GM19240 (cell line): ENCODE measurements around the gene CAMTA2.

ENCODE experiments used
- DNase-seq: peaks from one replicate; pipeline ENCODE4 v3.0.0; 2011; ENCODE audit warnings: low spot score; ENCODE audit not compliant: insufficient read length

Gene CAMTA2

DNA sequence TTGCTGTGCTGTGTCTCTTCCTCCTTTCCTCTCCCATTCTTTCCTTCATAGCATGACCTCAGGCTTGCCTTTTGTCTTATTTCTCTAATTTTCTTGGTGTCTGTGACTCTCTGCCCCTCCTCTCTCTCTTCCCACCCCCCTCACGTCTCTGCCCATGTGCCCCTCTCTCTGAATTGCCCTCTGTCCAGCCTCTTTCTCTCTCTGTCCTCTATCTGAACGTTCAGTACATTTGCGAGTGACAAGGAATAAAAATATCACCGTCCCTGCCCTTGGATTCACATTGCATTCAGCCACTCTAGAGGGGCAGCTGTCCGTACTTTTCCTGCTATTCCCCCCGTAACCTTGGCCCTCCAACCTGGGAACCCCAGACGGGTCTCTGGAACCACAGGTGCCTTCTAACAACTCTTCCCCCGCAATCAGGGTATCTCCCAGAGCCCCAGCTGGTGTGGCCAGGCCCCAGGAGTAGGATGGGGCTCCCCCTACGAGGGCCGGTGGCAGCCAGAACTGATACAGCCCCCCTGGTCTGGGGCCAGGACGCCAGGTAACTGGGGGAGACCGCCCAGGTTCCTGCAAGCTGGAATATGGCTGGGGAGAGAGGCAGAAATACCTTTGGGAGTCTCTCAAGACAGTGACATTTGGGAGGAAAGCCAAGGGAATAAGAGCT lies 12.1 kb upstream of the CAMTA2 start:
- DNase-seq: no peak

DNA sequence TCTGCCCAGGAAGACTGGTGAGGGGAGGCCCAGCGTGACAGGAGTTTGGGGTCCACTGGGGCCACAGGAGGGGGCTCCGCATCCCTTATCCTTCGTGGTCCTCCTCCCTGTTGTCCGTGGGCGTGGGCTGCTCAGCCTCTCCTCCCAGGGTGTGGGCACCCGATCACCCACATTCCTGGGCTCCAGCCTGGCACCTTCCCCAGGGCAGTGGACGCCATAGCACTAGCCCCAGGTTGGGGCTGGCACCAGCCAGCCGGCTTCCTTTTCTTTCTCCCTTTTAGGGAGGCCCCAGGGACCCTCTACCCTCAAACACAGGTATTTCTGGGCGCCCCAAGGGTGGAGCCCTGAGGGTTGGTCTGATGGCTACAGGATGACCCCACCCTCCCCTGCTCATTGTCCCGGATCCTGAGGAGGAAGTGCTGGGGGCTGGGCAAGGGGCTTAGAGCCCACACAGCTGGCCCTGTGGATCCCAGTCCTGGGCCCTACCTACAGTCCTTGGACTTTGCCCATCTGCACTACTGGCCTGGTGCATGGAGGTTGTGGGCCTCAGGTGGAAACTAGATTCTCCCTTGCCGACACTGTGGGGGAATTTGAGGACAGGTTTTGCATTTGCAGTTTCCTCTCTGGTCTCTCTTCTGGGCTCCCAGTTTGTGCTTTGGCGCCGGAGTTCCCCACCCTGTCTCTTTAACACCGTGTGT lies 11.4 kb upstream of the CAMTA2 start:
- no peak for DNase-seq

- no peak for DNase-seq
Measured at GRCh38 chr17:4998027-4998731, 10.7 kb upstream of the CAMTA2 start.

DNA sequence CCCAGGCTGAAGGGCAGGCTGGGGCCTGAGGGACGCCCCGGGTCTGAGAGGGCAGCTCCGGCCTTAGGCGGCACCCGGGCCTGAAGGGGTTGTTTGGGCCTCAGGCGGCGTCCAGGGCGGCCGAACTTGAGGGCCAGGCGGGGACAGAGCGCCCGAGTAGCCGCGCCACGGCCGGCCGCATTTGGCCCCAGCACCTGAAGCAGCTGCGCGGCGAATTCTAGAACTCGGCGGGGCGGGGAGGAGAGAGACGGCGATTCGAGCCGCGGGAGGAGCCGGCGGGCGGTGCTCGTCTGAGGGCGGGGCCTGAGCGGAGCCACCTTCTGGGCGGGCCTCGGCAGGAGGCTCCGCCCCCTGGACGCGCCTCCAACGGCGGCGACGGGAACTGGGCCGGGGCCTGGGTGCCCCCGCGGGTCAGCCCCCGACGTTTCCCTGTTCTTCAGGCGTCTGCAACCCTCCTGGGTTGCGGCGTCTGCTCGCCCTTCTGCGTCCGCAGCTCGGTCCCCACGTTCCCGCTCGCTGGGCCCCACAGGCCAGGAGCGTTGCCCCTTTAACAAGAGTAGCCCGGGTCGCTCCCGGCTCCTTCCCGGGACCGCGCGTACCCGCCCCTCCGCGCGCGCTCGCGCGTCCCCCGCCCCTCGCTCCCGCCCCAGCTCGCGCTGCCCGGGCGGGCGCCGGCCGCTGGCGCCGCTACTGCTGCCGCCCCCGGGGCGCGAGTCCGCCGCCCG lies 10.0 kb upstream of the CAMTA2 start, which contains the start of the genes INCA1 and KIF1C:
TSS of gene INCA1 (minus strand) at position 221 of the 725 bp plus-strand sequence. CDS start 3,085 bp downstream, outside the sequence.
TSS of gene KIF1C (plus strand) at position 649 of the 725 bp plus-strand sequence. CDS start 2,297 bp downstream, outside the sequence.
- peak; percentile 87 for DNase-seq

DNA sequence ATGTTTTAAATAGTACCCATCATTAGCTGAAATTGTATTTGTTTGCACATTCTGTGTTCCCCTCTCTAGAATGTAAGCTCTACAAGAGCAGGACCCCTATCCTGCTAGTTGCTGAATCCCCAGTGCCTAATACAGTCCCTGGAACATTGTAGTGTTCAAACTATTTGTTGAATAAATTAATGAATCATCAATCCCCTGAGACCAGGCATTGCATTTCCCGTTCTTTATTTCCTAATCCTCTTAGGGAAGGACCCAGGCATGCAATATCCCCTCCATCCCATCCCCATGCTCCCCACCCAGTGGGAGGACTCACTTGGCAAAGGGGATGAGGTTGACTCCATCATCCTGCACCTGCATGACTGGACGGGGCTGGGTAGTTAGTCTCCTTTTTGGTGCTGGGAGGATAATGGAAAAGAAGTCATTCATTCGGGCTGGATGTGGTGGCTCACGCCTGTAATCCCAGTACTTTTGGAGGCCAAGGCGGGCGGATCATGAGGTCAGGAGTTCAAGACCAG lies 6.7 kb upstream of the CAMTA2 start:
- DNase-seq: no peak

- no peak for DNase-seq
Measured at GRCh38 chr17:4987767-4988567, 492 bp upstream of the CAMTA2 start.

DNA sequence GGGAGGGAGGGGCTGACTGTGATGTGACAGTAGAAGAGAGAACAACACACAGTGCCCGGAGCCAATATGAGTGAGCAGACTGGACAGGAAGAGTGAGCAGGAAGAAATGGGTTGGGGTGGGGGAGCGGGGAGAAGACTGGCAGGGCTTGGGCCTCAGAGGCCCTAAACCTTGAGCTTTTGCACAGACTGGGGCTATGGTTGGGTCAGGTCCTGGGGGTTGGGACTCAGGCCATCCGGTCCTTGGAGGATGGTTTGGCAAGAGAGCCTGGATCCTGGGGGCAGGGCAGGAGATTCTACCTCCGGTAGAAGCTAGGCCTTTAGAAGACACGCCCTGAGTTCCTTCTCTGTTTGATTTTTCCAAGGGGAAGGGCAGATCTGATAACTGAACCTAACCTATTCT lies 1.1 kb downstream of the CAMTA2 start:
- no peak for DNase-seq

- no peak for DNase-seq
Measured at GRCh38 chr17:4982305-4982704, 5.2 kb downstream of the CAMTA2 start.

DNA sequence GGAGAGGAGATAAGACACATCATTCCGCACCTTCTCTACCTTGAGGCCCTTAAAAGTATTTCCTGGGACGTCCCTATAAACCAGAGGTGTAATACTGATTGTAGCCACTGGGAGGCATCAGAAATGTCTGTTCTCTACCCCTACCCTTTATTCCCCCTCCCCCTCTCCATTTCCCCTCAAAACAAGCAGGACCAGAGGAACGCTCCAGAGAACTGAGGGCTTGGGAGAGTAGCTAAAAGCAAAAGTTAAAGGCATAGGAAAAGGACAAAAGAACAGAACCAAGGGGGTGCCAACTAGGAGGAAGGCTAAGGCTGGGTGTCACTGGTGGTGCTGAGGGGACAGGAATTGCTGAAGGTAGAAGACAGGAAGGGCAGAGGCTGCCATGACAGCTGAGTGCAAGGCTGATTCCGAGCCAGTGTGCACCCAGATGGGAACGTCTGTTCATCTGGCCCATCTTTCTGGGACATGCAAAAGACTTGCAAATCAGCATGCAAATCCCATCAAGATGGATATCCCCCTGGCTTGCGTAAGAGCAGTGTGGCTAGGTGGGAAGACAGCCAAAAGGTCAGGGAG lies 6.7 kb downstream of the CAMTA2 start:
- DNase-seq: no peak

DNA sequence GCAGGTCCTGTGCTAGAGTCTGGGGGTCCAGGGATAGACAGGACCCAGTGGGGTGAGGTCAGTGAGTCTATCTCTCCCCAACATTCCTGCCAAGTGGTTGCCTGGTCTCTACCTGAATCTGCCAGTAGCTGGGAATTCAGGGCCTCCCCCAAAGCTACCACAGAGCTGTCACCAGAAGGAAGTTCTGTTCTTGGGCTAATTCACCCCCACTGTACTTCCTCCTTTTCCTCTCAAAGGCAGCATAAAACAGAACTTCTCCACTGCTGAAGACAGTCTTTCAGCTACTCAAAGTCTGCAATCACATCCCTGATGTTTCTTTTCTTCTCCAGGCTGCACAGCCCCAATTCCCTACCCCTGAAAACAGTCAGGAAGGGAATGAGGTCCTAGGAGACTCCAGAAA lies 8.7 kb downstream of the CAMTA2 start:
- no peak for DNase-seq

GRCh38 chr17:4974115-4974670 lies 13.3 kb downstream of the CAMTA2 start:
- DNase-seq: no peak

- DNase-seq: no peak
Measured at GRCh38 chr17:4973256-4974114, 14.0 kb downstream of the CAMTA2 start.

GRCh38 chr17:4972752-4973151 lies 14.7 kb downstream of the CAMTA2 start:
- no peak for DNase-seq

DNA sequence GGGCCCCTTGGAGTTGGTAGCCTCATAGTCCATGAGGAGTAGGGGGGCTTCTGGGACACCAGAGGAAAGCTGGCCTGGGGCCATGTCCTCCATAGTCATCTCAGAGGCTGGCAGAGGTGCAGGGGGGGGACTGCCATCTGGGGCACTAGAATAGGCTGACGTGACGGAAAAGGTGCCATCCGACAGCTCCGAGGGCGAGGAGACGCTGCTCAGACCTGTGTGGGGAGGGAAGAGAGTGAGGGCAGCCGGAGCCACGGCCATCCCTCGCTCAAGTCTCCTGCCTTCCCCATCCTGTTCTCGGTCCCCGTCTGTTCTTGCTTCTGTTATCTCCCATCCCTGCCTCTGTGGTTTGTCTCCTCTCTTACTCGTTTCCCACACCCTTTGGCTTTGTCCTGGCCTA lies 15.2 kb downstream of the CAMTA2 start:
- no peak for DNase-seq

DNA sequence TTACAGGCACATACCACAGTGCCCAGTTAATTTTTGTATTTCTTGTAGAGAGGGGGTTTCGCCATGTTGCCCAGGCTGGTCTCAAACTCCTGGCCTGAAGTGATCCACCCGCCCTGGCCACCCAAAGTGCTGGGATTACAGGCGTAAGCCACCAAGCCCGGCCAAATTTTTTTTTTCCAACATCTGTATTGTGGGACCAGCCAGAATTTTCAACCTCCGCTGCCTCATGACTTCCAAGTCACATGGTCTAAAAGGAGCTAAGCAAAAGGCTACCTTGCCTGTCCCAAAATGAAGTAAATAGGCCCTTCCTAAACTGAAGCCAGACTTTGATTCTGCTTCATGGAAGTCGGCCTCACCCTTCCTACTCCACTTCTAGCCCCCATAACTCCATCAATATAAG lies 15.6 kb downstream of the CAMTA2 start:
- no peak for DNase-seq

- no peak for DNase-seq
Measured at GRCh38 chr17:4970273-4970672, 17.2 kb downstream of the CAMTA2 start.

DNA sequence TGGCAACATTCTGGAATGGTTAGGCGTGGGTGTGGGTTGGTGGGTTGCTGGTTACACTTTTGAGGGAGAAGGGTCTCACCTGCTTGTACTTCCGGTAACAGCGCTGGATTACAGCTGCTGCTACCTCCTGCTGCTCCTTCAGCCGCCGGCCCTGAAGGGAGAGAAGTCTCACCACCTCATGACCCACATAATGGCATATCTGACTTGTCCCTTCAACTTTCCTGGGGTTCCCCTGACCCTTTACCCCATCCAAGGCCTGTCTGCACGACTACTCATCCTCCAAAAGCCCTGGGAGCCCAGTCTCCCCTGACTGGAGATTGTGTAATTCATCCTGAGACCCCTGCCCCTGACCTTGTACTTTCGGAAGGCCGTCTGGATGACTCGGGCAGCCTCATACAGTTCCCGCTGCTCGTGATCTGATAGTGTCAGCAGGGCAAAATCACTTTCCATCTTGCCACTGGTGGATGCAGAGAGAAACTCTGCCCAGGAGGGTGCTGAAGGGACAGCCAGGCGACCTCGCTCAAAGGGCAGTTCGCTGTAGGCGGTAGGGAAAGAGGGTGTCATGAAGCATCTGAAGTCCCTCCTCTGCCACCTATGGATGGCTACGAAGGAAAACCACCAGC lies 17.8 kb downstream of the CAMTA2 start:
- DNase-seq: no peak

DNA sequence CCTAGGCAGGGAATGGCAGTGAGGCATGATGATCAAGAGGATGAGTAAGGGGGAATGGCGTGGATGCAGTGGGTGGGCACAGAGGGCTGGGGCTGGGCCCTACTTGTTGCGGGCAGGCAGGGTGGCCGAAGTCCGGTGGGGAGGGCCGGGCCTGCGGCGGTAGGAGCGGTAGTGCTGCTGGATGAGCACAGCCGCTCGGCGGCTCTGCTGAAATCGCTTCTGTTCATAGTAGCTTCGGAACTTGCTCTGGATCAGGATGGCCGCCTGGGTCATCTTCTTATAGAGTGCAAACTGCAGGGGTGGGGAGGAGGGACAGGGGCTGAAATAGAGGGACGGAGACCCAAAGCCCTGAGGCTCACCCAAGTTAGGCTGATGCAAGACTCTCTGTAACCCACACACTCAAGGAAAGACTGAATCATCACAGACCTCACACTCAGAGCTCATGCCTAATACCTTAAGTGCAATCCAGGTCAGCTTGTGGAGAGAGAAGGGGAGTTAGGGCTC lies 18.4 kb downstream of the CAMTA2 start:
- DNase-seq: no peak
